Colonic mucosa (tissue), 4 donors: Measurements from ENCODE around the gene OCLN. TPM values are rescaled to one million over a fixed set of nuclear protein-coding genes. Genes with fewer than 3 reads are reported as not detected.
A peak's percentile ranks its signal among the peaks of the same experiment; 100 is the strongest.
"Not testable (repeated sequence)": the region's sequence is repeated elsewhere in the genome, so short reads cannot be mapped to it uniquely, and the experiment has no call there.

Experiments used
- DNase-seq: peaks from one replicate; pipeline ENCODE4 v3.0.0-alpha.2; 2020
- H3K27ac ChIP-seq: fragments of 200-600 bp; one replicate; pipeline ENCODE4 v1.8.0; 2021
- H3K27me3 ChIP-seq: fragments of 200-600 bp; one replicate; pipeline ENCODE4 v1.8.0; 2021
- H3K36me3 ChIP-seq: fragments of 200-600 bp; one replicate; pipeline ENCODE4 v1.8.0; 2021
- H3K4me1 ChIP-seq: fragments of 200-600 bp; one replicate; pipeline ENCODE4 v1.8.0; 2021; ENCODE audit warnings: mild to moderate bottlenecking
- H3K4me3 ChIP-seq: fragments of 200-600 bp; one replicate; pipeline ENCODE4 v1.8.0; 2021
- H3K9ac ChIP-seq, 2 donors: one replicate each; pipeline ENCODE4 v1.7.0; 2013; ENCODE audit warnings: control low read depth in 2 of 2, low read depth in 2 of 2, low read length in 2 of 2
- H3K9me3 ChIP-seq: fragments of 200-600 bp; one replicate; pipeline ENCODE4 v1.8.0; 2021
- intact Hi-C: fragments of 100-400 bp; cut with DNase I; formaldehyde crosslinking; loops from one replicate; pipeline ENCODE4 v1.14.1; 2022
- total RNA-seq, 2 donors: library from RNA; stranded (reverse); fragmentation: NEBNext Ultra II Directional in 1 of 2; extraction: Animal tissue kit (Norgen Biotek cat#: 25700) in 1 of 2; gene quantifications; one replicate each; pipeline ENCODE4 v1.2.1, GENCODE V29; 2021
- TF ChIP-seq, protein P1 (sequence below): fragments of 200-600 bp; IDR thresholded peaks from one replicate; pipeline ENCODE4 v1.8.0; 2022; ENCODE audit warnings: antibody characterized with exemption, mild to moderate bottlenecking
- donor health status: healthy.
- donor health status: DM: no; HTN: no; CAD: no.
- donor health status: DM: no; HTN: no; CAD: no.

OCLN gene, protein sequence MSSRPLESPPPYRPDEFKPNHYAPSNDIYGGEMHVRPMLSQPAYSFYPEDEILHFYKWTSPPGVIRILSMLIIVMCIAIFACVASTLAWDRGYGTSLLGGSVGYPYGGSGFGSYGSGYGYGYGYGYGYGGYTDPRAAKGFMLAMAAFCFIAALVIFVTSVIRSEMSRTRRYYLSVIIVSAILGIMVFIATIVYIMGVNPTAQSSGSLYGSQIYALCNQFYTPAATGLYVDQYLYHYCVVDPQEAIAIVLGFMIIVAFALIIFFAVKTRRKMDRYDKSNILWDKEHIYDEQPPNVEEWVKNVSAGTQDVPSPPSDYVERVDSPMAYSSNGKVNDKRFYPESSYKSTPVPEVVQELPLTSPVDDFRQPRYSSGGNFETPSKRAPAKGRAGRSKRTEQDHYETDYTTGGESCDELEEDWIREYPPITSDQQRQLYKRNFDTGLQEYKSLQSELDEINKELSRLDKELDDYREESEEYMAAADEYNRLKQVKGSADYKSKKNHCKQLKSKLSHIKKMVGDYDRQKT
- 100 to 1,000 TPM; 115 to 176 TPM for total RNA-seq

DNA sequence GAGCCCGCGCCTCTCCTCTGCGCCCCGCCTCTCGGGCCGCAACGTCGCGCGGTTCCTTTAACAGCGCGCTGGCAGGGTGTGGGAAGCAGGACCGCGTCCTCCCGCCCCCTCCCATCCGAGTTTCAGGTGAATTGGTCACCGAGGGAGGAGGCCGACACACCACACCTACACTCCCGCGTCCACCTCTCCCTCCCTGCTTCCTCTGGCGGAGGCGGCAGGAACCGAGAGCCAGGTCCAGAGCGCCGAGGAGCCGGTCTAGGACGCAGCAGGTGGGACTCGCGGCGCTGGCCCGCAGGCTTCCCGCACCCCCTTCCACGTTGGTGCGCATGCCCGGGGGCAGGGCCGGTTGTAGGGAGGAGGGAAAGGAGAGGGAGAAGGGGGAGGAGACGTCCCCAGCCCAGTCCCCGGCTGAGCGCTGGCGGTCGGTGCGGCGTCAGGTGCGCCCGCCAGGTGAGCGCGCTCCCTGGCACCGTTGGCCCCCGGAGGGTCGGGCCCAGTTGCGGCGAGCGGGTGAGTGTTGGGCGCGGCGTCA lies at the start of gene OCLN:
TSS of gene OCLN (plus strand) at position 400 of the 532 bp plus-strand sequence. CDS start 11,455 bp downstream, outside the sequence.
- peak within 1 kb of the TSS; percentile 83 to 92 for H3K9ac ChIP-seq
- intact Hi-C loops = loop anchor here (10.0 kb wide), 1 partner anchor 78 kb away; the partner anchor contains the start of gene MARVELD2
- no peaks in the 10 kb centered on the region for H3K4me1 ChIP-seq

DNA sequence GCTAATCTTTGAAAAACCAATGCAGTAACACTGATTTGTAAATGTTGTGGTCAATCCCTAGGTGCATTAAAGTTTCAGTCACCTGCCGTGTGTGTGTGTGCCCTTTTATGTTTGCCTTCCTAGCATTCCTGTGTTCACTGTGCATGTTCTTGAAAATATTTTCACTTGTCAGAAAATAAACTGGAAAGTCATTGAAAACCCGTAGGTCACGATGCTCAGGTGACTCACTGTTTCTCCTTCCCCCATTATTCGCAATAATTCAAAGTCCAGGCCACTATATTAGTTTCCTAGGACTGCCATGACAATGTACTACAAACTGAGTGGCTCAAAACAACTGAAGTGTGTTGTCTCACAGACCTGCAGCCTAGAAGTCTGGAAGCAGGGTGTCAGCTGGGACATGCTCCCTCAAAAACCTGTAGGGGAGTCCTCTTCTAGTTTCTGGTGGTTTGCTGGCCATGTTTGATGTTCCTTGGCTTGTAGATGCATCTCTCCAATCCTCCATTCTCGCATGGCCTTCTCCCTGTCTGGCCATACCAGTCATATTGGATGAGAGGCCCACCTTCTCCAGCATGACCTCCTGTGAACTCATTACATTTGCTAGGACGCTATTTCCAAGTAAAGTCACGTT lies 48.3 kb upstream of the OCLN start:
- no peaks in the 10 kb centered on the region for H3K4me1 ChIP-seq
- H3K4me3 ChIP-seq = no peak overlapping the region
- no peaks in the 10 kb centered on the region for H3K9me3 ChIP-seq
- H3K36me3 ChIP-seq = no peaks in the 10 kb centered on the region
- H3K9ac ChIP-seq = no peak overlapping the region
- intact Hi-C loops = no loop called here
- no peak for DNase-seq
- H3K27ac ChIP-seq = no peak overlapping the region
- TF ChIP-seq, protein P1, sequence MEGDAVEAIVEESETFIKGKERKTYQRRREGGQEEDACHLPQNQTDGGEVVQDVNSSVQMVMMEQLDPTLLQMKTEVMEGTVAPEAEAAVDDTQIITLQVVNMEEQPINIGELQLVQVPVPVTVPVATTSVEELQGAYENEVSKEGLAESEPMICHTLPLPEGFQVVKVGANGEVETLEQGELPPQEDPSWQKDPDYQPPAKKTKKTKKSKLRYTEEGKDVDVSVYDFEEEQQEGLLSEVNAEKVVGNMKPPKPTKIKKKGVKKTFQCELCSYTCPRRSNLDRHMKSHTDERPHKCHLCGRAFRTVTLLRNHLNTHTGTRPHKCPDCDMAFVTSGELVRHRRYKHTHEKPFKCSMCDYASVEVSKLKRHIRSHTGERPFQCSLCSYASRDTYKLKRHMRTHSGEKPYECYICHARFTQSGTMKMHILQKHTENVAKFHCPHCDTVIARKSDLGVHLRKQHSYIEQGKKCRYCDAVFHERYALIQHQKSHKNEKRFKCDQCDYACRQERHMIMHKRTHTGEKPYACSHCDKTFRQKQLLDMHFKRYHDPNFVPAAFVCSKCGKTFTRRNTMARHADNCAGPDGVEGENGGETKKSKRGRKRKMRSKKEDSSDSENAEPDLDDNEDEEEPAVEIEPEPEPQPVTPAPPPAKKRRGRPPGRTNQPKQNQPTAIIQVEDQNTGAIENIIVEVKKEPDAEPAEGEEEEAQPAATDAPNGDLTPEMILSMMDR = no peak
- no peaks in the 10 kb centered on the region for H3K27me3 ChIP-seq

More for the DNA sequence above, at the start of gene OCLN:
- TF ChIP-seq, protein P1 = no peak
- Histone ChIP-seq H3K36me3 (no peaks in the 10 kb centered on the region), H3K4me3 (peak within 1 kb of the TSS; percentile 77), H3K27me3 (peaks cover 4% of the 10 kb centered on the region), H3K9me3 (no peaks in the 10 kb centered on the region), H3K27ac (peak within 1 kb of the TSS; percentile 97)
- DNase-seq = peak; percentile 86

DNA sequence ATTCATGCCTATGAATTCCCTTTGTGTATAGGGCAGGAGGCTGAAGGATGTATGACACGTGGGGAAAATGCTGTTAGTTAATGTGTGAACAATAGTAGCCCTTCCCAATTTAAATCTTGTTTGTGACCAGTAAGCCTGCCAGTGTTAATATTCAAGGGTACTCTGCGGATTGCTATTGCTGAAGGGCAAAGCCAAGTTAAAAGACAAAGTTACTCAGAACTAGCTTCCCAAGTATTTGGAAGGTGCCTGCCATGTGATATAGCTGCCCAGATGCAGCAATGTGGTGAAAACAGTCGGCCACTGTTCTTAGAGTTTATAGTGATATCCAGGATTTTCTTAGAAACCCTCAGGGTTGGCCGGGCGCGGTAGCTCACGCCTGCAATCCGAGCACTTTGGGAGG lies 43.1 kb upstream of the OCLN start:
- no peaks in the 10 kb centered on the region for H3K4me1 ChIP-seq
- TF ChIP-seq, protein P1 = no peak

DNA sequence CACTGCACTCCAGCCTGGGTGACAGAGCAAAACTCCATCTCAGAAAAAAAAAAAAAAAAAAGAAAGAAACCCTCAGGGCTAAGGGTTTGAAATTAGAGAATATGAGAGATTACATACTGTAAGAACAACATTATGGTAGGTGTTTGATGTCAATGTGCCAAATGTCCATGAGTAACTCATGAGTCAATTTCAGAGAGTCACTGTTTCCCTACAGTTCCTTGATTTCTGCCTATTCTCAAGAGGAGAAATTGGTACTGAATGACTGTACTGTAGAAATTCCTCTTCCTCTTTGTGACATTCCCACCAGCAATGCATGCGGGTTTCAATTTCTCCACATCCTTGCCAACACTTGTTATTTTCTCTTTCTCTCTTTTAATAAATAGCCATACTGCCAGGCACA lies 42.5 kb upstream of the OCLN start:
- Histone ChIP-seq H3K36me3 (no peaks in the 10 kb centered on the region), H3K4me1 (no peaks in the 10 kb centered on the region), H3K27ac (no peak overlapping the region), H3K9me3 (no peaks in the 10 kb centered on the region), H3K27me3 (no peaks in the 10 kb centered on the region), H3K4me3 (no peak overlapping the region), H3K9ac (no peak overlapping the region)
- intact Hi-C loops = no loop called here
- TF ChIP-seq, protein P1 = no peak
- no peak for DNase-seq

More for the DNA sequence above, 43.1 kb upstream of the OCLN start:
- Histone ChIP-seq H3K9ac (no peak overlapping the region), H3K27ac (no peak overlapping the region), H3K27me3 (no peaks in the 10 kb centered on the region), H3K9me3 (no peaks in the 10 kb centered on the region), H3K36me3 (no peaks in the 10 kb centered on the region), H3K4me3 (no peak overlapping the region)
- no peak for DNase-seq
- intact Hi-C loops = no loop called here

DNA sequence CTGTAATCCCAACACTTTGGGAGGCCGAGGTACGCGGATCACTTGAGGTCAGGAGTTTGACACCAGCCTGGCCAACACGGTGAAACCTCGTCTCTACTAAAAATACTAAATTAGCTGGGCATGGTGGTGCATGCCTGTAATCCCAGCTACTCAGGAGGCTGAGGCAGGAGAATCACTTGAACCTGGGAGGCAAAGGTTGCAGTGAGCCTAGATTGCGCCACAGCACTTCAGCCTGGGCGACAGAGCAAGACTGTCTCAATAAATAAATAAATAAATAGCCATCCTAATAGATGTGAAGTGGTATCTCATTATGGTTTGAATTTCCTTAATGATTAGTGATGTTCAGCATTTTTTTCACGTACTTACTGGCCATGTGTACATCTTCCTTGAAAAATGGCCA lies 42.1 kb upstream of the OCLN start:
- intact Hi-C loops, H3K9ac ChIP-seq, H3K4me1 ChIP-seq, H3K27me3 ChIP-seq, H3K9me3 ChIP-seq, DNase-seq, H3K27ac ChIP-seq, H3K36me3 ChIP-seq, H3K4me3 ChIP-seq: not testable (repeated sequence)
